ENCODE results near the gene CRACR2A. TPM values are rescaled to one million over a fixed set of nuclear protein-coding genes. Genes with fewer than 3 reads are reported as not detected.

CRACR2A gene
- total and polyA plus RNA-seq, 2 of the 8 experiments (the other 6 are each of a cell fraction or from before 2014, with no cell fraction given) = 0.85 to 3.2 TPM

- Histone ChIP-seq H3K79me1 (ENCODE audit: low read depth, low read length) (no peaks in the 10 kb centered on the region), H2BK15ac (ENCODE audit: low read length) (no peak overlapping the region), H2AFZ (ENCODE audit: low read length) (no peak overlapping the region), H3K27me3 (replicated peaks in 1 of 4; ENCODE audit: control insufficient read depth in 3 of 4, extremely low read depth in 1 of 4, insufficient read depth in 3 of 4, low read length in 3 of 4) (no peaks in the 10 kb centered on the region), H3K56ac (replicated peaks; ENCODE audit: insufficient read length, low read depth, low read length) (no peak overlapping the region), H4K91ac (replicated peaks; ENCODE audit: insufficient read length, low read length) (no peak overlapping the region), H3K18ac (ENCODE audit: extremely low read depth, low read length) (no peak overlapping the region), H3K4ac (replicated peaks; ENCODE audit: insufficient read length, low read depth, low read length) (no peak overlapping the region), H2AK5ac (ENCODE audit: low read depth, low read length) (no peak overlapping the region), H4K8ac (ENCODE audit: extremely low read depth, insufficient read depth, low read length) (no peak overlapping the region), H3K9ac (replicated peaks in 1 of 4; ENCODE audit: extremely low read depth in 1 of 4, low read depth in 3 of 4, low read length in 3 of 4) (no peak overlapping the region), H3K79me2 (ENCODE audit: control insufficient read depth in 1 of 2, insufficient read depth in 2 of 2, low read length in 2 of 2) (no peaks in the 10 kb centered on the region), H3K4me1 (replicated peaks in 1 of 4; ENCODE audit: control insufficient read depth in 3 of 4, insufficient read depth in 4 of 4, low read length in 3 of 4) (no peaks in the 10 kb centered on the region), H3K27ac (ENCODE audit: low read depth, low read length) (no peak overlapping the region), H3K23me2 (ENCODE audit: low read depth, low read length) (peaks cover 5% of the 10 kb centered on the region; the same call in 1 of the 2 replicates), H2BK5ac (ENCODE audit: low read depth, low read length) (no peak overlapping the region), H3K4me2 (ENCODE audit: insufficient read depth in 1 of 2, low read depth in 2 of 2, low read length in 2 of 2) (no peak overlapping the region), H3K36me3 (ENCODE audit: control insufficient read depth in 2 of 4, insufficient read depth in 4 of 4, low read length in 3 of 4) (no peaks in the 10 kb centered on the region), H3K14ac (ENCODE audit: insufficient read length) (no peak overlapping the region), H3K4me3 (ENCODE audit: extremely low read depth in 1 of 4, insufficient read depth in 2 of 4, low read depth in 3 of 4, low read length in 4 of 4) (no peak overlapping the region), H2BK20ac (ENCODE audit: low read length) (no peak overlapping the region), H2BK12ac (ENCODE audit: low read depth, low read length) (no peak overlapping the region), H4K5ac (ENCODE audit: insufficient read length, low read depth, low read length) (no peak overlapping the region), H2BK120ac (replicated peaks; ENCODE audit: low read depth, low read length) (no peak overlapping the region), H4K20me1 (replicated peaks in 1 of 2; ENCODE audit: control insufficient read depth in 1 of 2, insufficient read depth in 2 of 2, low read length in 2 of 2) (no peaks in the 10 kb centered on the region), H3K23ac (ENCODE audit: insufficient read length) (no peak overlapping the region), H3K9me3 (ENCODE audit: insufficient read depth in 2 of 2, low read depth in 1 of 2, low read length in 1 of 2) (no peaks in the 10 kb centered on the region)
- ChIA-PET POLR2A (ENCODE audit: partially characterized antibody) (no interaction called here), CTCF (ENCODE audit: partially characterized antibody) (interaction anchor here (0.6 to 1.6 kb wide), 4 partner anchors 62 to 461 kb away, joined by 3 to 4 read pairs (median 3); no protein-coding TSS in a partner anchor)
- DNase-seq (ENCODE audit: low read depth in 1 of 2, low spot score in 2 of 2) (no peak), FAIRE-seq (no peak)
- TF ChIP-seq EGR1 (IDR thresholded peaks at IDR 0.05; ENCODE audit: borderline replicate concordance, low read depth, low read length) = no peak
- TF ChIP-seq SRF (IDR thresholded peaks at IDR 0.05; ENCODE audit: low read depth, low read length) = no peak
- no peak for TF ChIP-seq SIRT6 (IDR thresholded peaks at IDR 0.05; ENCODE audit: low read length)
- TF ChIP-seq CHD1 (IDR thresholded peaks at IDR 0.05; ENCODE audit: low read depth, low read length) = no peak
- no peak for TF ChIP-seq ATF2 (IDR thresholded peaks at IDR 0.05; ENCODE audit: low read length)
- 96% methylated on average over 3 of the region's 3 CpGs; no CpG with 5 or more reads in 1 of the 2 experiments for WGBS, 2 experiments (ENCODE audit: extremely low coverage in 1 of 2, insufficient coverage in 1 of 2, insufficient read length in 1 of 2, insufficient replicate concordance in 2 of 2, low coverage in 1 of 2, low lambda C conversion rate in 2 of 2, missing lambda C conversion rate in 1 of 2)
Measured at GRCh38 chr12:3768911-3769447, 16.1 kb upstream of the CRACR2A start.
